ENCODE measurements around the gene TANGO2. TPM values are rescaled to one million over a fixed set of nuclear protein-coding genes. Genes with fewer than 3 reads are reported as not detected.
A peak's percentile ranks its signal among the peaks of the same experiment; 100 is the strongest.

The TANGO2 gene
- total and polyA plus RNA-seq, 9 of the 15 experiments (the other 6 are each of a cell fraction or from before 2014, with no cell fraction given) = 15.5 to 94.9 (median 70.1) TPM

GRCh38 chr22:20024650-20025397, 3.9 kb downstream of the TANGO2 start (continued):
- TF ChIP-seq, protein P1, sequence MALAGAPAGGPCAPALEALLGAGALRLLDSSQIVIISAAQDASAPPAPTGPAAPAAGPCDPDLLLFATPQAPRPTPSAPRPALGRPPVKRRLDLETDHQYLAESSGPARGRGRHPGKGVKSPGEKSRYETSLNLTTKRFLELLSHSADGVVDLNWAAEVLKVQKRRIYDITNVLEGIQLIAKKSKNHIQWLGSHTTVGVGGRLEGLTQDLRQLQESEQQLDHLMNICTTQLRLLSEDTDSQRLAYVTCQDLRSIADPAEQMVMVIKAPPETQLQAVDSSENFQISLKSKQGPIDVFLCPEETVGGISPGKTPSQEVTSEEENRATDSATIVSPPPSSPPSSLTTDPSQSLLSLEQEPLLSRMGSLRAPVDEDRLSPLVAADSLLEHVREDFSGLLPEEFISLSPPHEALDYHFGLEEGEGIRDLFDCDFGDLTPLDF (CRISPR knock-in tag; IDR thresholded peaks at IDR 0.05) = no peak
- TF ChIP-seq RFX1 (IDR thresholded peaks at IDR 0.05) = no peak
- TF ChIP-seq, protein P2, sequence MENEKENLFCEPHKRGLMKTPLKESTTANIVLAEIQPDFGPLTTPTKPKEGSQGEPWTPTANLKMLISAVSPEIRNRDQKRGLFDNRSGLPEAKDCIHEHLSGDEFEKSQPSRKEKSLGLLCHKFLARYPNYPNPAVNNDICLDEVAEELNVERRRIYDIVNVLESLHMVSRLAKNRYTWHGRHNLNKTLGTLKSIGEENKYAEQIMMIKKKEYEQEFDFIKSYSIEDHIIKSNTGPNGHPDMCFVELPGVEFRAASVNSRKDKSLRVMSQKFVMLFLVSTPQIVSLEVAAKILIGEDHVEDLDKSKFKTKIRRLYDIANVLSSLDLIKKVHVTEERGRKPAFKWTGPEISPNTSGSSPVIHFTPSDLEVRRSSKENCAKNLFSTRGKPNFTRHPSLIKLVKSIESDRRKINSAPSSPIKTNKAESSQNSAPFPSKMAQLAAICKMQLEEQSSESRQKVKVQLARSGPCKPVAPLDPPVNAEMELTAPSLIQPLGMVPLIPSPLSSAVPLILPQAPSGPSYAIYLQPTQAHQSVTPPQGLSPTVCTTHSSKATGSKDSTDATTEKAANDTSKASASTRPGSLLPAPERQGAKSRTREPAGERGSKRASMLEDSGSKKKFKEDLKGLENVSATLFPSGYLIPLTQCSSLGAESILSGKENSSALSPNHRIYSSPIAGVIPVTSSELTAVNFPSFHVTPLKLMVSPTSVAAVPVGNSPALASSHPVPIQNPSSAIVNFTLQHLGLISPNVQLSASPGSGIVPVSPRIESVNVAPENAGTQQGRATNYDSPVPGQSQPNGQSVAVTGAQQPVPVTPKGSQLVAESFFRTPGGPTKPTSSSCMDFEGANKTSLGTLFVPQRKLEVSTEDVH (IDR thresholded peaks at IDR 0.05; ENCODE audit: low read depth, partially characterized antibody) = no peak
- TF ChIP-seq FOXJ3 (CRISPR knock-in tag; IDR thresholded peaks at IDR 0.05) = no peak
- no peak for TF ChIP-seq SAP30 (IDR thresholded peaks at IDR 0.05; ENCODE audit: borderline replicate concordance, insufficient read depth, low read depth, low read length, poor library complexity, severe bottlenecking)
- TF ChIP-seq MLLT1 (IDR thresholded peaks at IDR 0.05) = no peak
- 0 out of 2 replicates have a peak, but pooled peaks have one; percentile 54 for TF ChIP-seq HNRNPUL1 (IDR thresholded peaks at IDR 0.05; ENCODE audit: low read length)
- no peak for TF ChIP-seq CBFA2T3 (IDR thresholded peaks at IDR 0.05)
- TF ChIP-seq NR1H2 (CRISPR knock-in tag; IDR thresholded peaks at IDR 0.05) = no peak
- no peak for TF ChIP-seq PURB (CRISPR knock-in tag; IDR thresholded peaks at IDR 0.05; ENCODE audit: low read depth)
- no peak for TF ChIP-seq NFRKB (IDR thresholded peaks at IDR 0.05; ENCODE audit: low read depth)
- no peak for TF ChIP-seq FOXO4 (CRISPR knock-in tag; IDR thresholded peaks at IDR 0.05)
- TF ChIP-seq WHSC1 (IDR thresholded peaks at IDR 0.05; ENCODE audit: low read length) = peak; percentile 91
- no peak for TF ChIP-seq DACH1 (IDR thresholded peaks at IDR 0.05; ENCODE audit: partially characterized antibody)
- TF ChIP-seq XRCC3 (IDR thresholded peaks at IDR 0.05) = no peak
- TF ChIP-seq SUPT5H (IDR thresholded peaks at IDR 0.05) = no peak
- peak; percentile 55 for TF ChIP-seq GTF2A2 (tag; IDR thresholded peaks at IDR 0.05)
- TF ChIP-seq, protein P3, sequence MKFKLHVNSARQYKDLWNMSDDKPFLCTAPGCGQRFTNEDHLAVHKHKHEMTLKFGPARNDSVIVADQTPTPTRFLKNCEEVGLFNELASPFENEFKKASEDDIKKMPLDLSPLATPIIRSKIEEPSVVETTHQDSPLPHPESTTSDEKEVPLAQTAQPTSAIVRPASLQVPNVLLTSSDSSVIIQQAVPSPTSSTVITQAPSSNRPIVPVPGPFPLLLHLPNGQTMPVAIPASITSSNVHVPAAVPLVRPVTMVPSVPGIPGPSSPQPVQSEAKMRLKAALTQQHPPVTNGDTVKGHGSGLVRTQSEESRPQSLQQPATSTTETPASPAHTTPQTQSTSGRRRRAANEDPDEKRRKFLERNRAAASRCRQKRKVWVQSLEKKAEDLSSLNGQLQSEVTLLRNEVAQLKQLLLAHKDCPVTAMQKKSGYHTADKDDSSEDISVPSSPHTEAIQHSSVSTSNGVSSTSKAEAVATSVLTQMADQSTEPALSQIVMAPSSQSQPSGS (CRISPR knock-in tag; IDR thresholded peaks at IDR 0.05) = no peak
- no peak for TF ChIP-seq U2AF1 (optimal IDR thresholded peaks at IDR 0.05; ENCODE audit: low read depth, low read length)
- no peak for TF ChIP-seq C11orf30 (IDR thresholded peaks at IDR 0.05; ENCODE audit: low read depth)

Measured in K562 (cell line).